ENCODE measurements around the gene GAL3ST1.

The GAL3ST1 gene

GRCh38 chr22:30614268-30614667 is 39.8 kb upstream of the GAL3ST1 start:
- Histone ChIP-seq H3K9ac (ENCODE audit: low read length) (no peak overlapping the region), H3K27ac (ENCODE audit: low read depth, low read length) (no peak overlapping the region), H2BK120ac (ENCODE audit: low read depth, low read length) (no peak overlapping the region), H2BK15ac (replicated peaks; ENCODE audit: low read depth) (no peak overlapping the region), H2BK5ac (ENCODE audit: low read length) (no peak overlapping the region), H2AK5ac (ENCODE audit: low read length) (no peak overlapping the region), H3K4me1 (ENCODE audit: control insufficient read depth, low read depth, low read length) (no peaks in the 10 kb centered on the region), H3K79me1 (ENCODE audit: low read length) (no peaks in the 10 kb centered on the region), H3K4me2 (ENCODE audit: low read length) (no peak overlapping the region), H3K27me3 (ENCODE audit: insufficient read depth, low read length, poor library complexity) (no peaks in the 10 kb centered on the region), H3K56ac (ENCODE audit: low read length) (no peak overlapping the region), H3K79me2 (ENCODE audit: control insufficient read depth, insufficient read depth, low read length) (no peaks in the 10 kb centered on the region), H3K4me3 (ENCODE audit: low read length) (no peak overlapping the region), H3K18ac (ENCODE audit: low read length) (no peak overlapping the region), H4K8ac (ENCODE audit: low read depth, low read length) (no peak overlapping the region), H3K23ac (ENCODE audit: low read length) (no peak overlapping the region), H4K5ac (ENCODE audit: low read length) (no peak overlapping the region), H3K36me3 (ENCODE audit: control insufficient read depth, insufficient read depth, low read length) (no peaks in the 10 kb centered on the region), H3K4ac (ENCODE audit: low read depth, low read length) (no peak overlapping the region)
- no peak for DNase-seq
- WGBS (ENCODE audit: extremely low coverage, insufficient coverage, low lambda C conversion rate): no CpG with 5 or more reads among the region's 7 CpGs

- no peak overlapping the region for H3K4me3 ChIP-seq (ENCODE audit: low read length)
- H2BK15ac ChIP-seq (replicated peaks; ENCODE audit: low read depth): no peak overlapping the region
- H3K4ac ChIP-seq (ENCODE audit: low read depth, low read length): no peak overlapping the region
- H3K18ac ChIP-seq (ENCODE audit: low read length): no peak overlapping the region
- no peaks in the 10 kb centered on the region for H3K79me1 ChIP-seq (ENCODE audit: low read length)
- H3K36me3 ChIP-seq (ENCODE audit: control insufficient read depth, insufficient read depth, low read length): no peaks in the 10 kb centered on the region
- no peak overlapping the region for H2BK5ac ChIP-seq (ENCODE audit: low read length)
- H2BK120ac ChIP-seq (ENCODE audit: low read depth, low read length): no peak overlapping the region
- WGBS (ENCODE audit: extremely low coverage, insufficient coverage, low lambda C conversion rate): no CpG with 5 or more reads among the region's 8 CpGs
- H3K4me2 ChIP-seq (ENCODE audit: low read length): no peak overlapping the region
- peak; percentile 61 for DNase-seq
- peaks cover 2% of the 10 kb centered on the region for H3K4me1 ChIP-seq (ENCODE audit: control insufficient read depth, low read depth, low read length)
- H3K79me2 ChIP-seq (ENCODE audit: control insufficient read depth, insufficient read depth, low read length): no peaks in the 10 kb centered on the region
- no peak overlapping the region for H4K5ac ChIP-seq (ENCODE audit: low read length)
- H3K23ac ChIP-seq (ENCODE audit: low read length): no peak overlapping the region
- no peak overlapping the region for H4K8ac ChIP-seq (ENCODE audit: low read depth, low read length)
- no peak overlapping the region for H2AK5ac ChIP-seq (ENCODE audit: low read length)
- no peak overlapping the region for H3K27ac ChIP-seq (ENCODE audit: low read depth, low read length)
- no peaks in the 10 kb centered on the region for H3K27me3 ChIP-seq (ENCODE audit: insufficient read depth, low read length, poor library complexity)
- H3K56ac ChIP-seq (ENCODE audit: low read length): no peak overlapping the region
- no peak overlapping the region for H3K9ac ChIP-seq (ENCODE audit: low read length)
These were observed 38.3 kb upstream of the GAL3ST1 start for GRCh38 chr22:30612789-30613188.

GRCh38 chr22:30611197-30611596 is 36.7 kb upstream of the GAL3ST1 start:
- no peak overlapping the region for H3K27ac ChIP-seq (ENCODE audit: low read depth, low read length)
- H3K56ac ChIP-seq (ENCODE audit: low read length): no peak overlapping the region
- H3K4me3 ChIP-seq (ENCODE audit: low read length): no peak overlapping the region
- H3K9ac ChIP-seq (ENCODE audit: low read length): no peak overlapping the region
- no peak overlapping the region for H2BK120ac ChIP-seq (ENCODE audit: low read depth, low read length)
- no peak overlapping the region for H3K18ac ChIP-seq (ENCODE audit: low read length)
- H3K4me2 ChIP-seq (ENCODE audit: low read length): no peak overlapping the region
- H2BK5ac ChIP-seq (ENCODE audit: low read length): no peak overlapping the region
- H3K36me3 ChIP-seq (ENCODE audit: control insufficient read depth, insufficient read depth, low read length): no peaks in the 10 kb centered on the region
- H3K4me1 ChIP-seq (ENCODE audit: control insufficient read depth, low read depth, low read length): peaks cover 2% of the 10 kb centered on the region
- H4K8ac ChIP-seq (ENCODE audit: low read depth, low read length): no peak overlapping the region
- no peak overlapping the region for H4K5ac ChIP-seq (ENCODE audit: low read length)
- no peak overlapping the region for H3K23ac ChIP-seq (ENCODE audit: low read length)
- no peaks in the 10 kb centered on the region for H3K79me2 ChIP-seq (ENCODE audit: control insufficient read depth, insufficient read depth, low read length)
- H2AK5ac ChIP-seq (ENCODE audit: low read length): no peak overlapping the region
- WGBS (ENCODE audit: extremely low coverage, insufficient coverage, low lambda C conversion rate): no CpG with 5 or more reads among the region's 3 CpGs
- H2BK15ac ChIP-seq (replicated peaks; ENCODE audit: low read depth): no peak overlapping the region
- no peak overlapping the region for H3K4ac ChIP-seq (ENCODE audit: low read depth, low read length)
- no peaks in the 10 kb centered on the region for H3K79me1 ChIP-seq (ENCODE audit: low read length)
- H3K27me3 ChIP-seq (ENCODE audit: insufficient read depth, low read length, poor library complexity): no peaks in the 10 kb centered on the region
- DNase-seq: no peak

GRCh38 chr22:30610299-30610698 is 35.8 kb upstream of the GAL3ST1 start:
- Histone ChIP-seq H3K79me2 (ENCODE audit: control insufficient read depth, insufficient read depth, low read length) (no peaks in the 10 kb centered on the region), H2AK5ac (ENCODE audit: low read length) (no peak overlapping the region), H3K4ac (ENCODE audit: low read depth, low read length) (no peak overlapping the region), H3K4me2 (ENCODE audit: low read length) (no peak overlapping the region), H3K4me1 (ENCODE audit: control insufficient read depth, low read depth, low read length) (peaks cover 4% of the 10 kb centered on the region), H4K5ac (ENCODE audit: low read length) (no peak overlapping the region), H3K4me3 (ENCODE audit: low read length) (no peak overlapping the region), H3K36me3 (ENCODE audit: control insufficient read depth, insufficient read depth, low read length) (no peaks in the 10 kb centered on the region), H4K8ac (ENCODE audit: low read depth, low read length) (no peak overlapping the region), H3K23ac (ENCODE audit: low read length) (no peak overlapping the region), H3K18ac (ENCODE audit: low read length) (no peak overlapping the region), H2BK15ac (replicated peaks; ENCODE audit: low read depth) (no peak overlapping the region), H3K27me3 (ENCODE audit: insufficient read depth, low read length, poor library complexity) (no peaks in the 10 kb centered on the region), H3K9ac (ENCODE audit: low read length) (no peak overlapping the region), H2BK120ac (ENCODE audit: low read depth, low read length) (no peak overlapping the region), H3K56ac (ENCODE audit: low read length) (peak overlapping the region; percentile 34), H2BK5ac (ENCODE audit: low read length) (no peak overlapping the region), H3K79me1 (ENCODE audit: low read length) (no peaks in the 10 kb centered on the region), H3K27ac (ENCODE audit: low read depth, low read length) (no peak overlapping the region)
- no CpG with 5 or more reads among the region's 7 CpGs for WGBS (ENCODE audit: extremely low coverage, insufficient coverage, low lambda C conversion rate)
- no peak for DNase-seq

- H3K79me2 ChIP-seq (ENCODE audit: control insufficient read depth, insufficient read depth, low read length): no peaks in the 10 kb centered on the region
- H3K27me3 ChIP-seq (ENCODE audit: insufficient read depth, low read length, poor library complexity): no peaks in the 10 kb centered on the region
- no peaks in the 10 kb centered on the region for H3K79me1 ChIP-seq (ENCODE audit: low read length)
- H2BK5ac ChIP-seq (ENCODE audit: low read length): no peak overlapping the region
- no peak overlapping the region for H3K4me2 ChIP-seq (ENCODE audit: low read length)
- H2BK120ac ChIP-seq (ENCODE audit: low read depth, low read length): no peak overlapping the region
- peaks cover 4% of the 10 kb centered on the region for H3K4me1 ChIP-seq (ENCODE audit: control insufficient read depth, low read depth, low read length)
- peak overlapping the region; percentile 0 for H3K27ac ChIP-seq (ENCODE audit: low read depth, low read length)
- no peak overlapping the region for H4K5ac ChIP-seq (ENCODE audit: low read length)
- peak overlapping the region; percentile 3 for H3K9ac ChIP-seq (ENCODE audit: low read length)
- no peak overlapping the region for H3K18ac ChIP-seq (ENCODE audit: low read length)
- H2AK5ac ChIP-seq (ENCODE audit: low read length): no peak overlapping the region
- no peaks in the 10 kb centered on the region for H3K36me3 ChIP-seq (ENCODE audit: control insufficient read depth, insufficient read depth, low read length)
- DNase-seq: peak; percentile 86
- no peak overlapping the region for H4K8ac ChIP-seq (ENCODE audit: low read depth, low read length)
- H3K56ac ChIP-seq (ENCODE audit: low read length): peak overlapping the region; percentile 19
- H3K4me3 ChIP-seq (ENCODE audit: low read length): no peak overlapping the region
- no peak overlapping the region for H3K23ac ChIP-seq (ENCODE audit: low read length)
- H2BK15ac ChIP-seq (replicated peaks; ENCODE audit: low read depth): no peak overlapping the region
- peak overlapping the region; percentile 5 for H3K4ac ChIP-seq (ENCODE audit: low read depth, low read length)
- no CpG with 5 or more reads among the region's 17 CpGs for WGBS (ENCODE audit: extremely low coverage, insufficient coverage, low lambda C conversion rate)
These were observed 35.1 kb upstream of the GAL3ST1 start for GRCh38 chr22:30609260-30610185.

All from mesendoderm (in vitro differentiated cells).